ENCODE data around the gene KCNH2.

KCNH2 gene

DNA sequence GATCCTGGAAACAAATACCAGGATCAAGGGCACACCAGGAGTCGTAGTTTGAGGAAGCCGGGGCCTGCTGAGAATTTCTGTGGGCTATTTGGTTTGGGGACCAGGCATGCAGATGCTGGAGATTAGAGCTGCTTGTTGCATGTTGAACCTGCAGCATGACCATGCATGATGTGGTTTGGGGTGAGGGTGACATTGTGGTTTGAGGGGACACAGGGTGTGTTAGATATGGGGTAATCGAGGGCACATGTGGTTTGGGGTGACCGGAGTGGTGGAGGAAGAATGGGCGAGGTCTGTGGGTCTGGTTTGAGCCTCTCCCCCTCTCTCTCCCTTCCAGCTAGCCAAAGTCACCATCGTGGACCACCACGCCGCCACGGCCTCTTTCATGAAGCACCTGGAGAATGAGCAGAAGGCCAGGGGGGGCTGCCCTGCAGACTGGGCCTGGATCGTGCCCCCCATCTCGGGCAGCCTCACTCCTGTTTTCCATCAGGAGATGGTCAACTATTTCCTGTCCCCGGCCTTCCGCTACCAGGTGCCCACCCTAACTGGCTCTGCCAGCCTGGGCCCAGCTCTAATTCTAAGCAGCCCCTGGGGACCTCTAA lies 22.9 kb upstream of the KCNH2 start:
- H3K27ac ChIP-seq (ENCODE audit: low read depth, low read length), result no peak overlapping the region
- no peaks in the 10 kb centered on the region for H3K36me3 ChIP-seq (ENCODE audit: insufficient read depth, low read length)
- no peak overlapping the region for H3K9ac ChIP-seq (ENCODE audit: low read length)
- no peaks in the 10 kb centered on the region for H3K4me1 ChIP-seq (ENCODE audit: insufficient read depth, low read length)
- H3K4me3 ChIP-seq (ENCODE audit: low read depth in 1 of 2, low read length in 2 of 2), result no peak overlapping the region
- peaks cover 0 to 4% of the 10 kb centered on the region in 2 donors for H3K27me3 ChIP-seq (ENCODE audit: control insufficient read depth in 1 of 2, insufficient read depth in 2 of 2, low read length in 2 of 2)
- H3K9me3 ChIP-seq (ENCODE audit: low read length), result no peaks in the 10 kb centered on the region

GRCh38 chr7:150999497-151000230 lies 21.5 kb upstream of the KCNH2 start:
- no peak overlapping the region for H3K9ac ChIP-seq (ENCODE audit: low read length)
- H3K36me3 ChIP-seq (ENCODE audit: insufficient read depth, low read length), result no peaks in the 10 kb centered on the region
- H3K4me3 ChIP-seq (ENCODE audit: low read depth in 1 of 2, low read length in 2 of 2), result no peak overlapping the region
- no peak overlapping the region for H3K27ac ChIP-seq (ENCODE audit: low read depth, low read length)
- no peaks in the 10 kb centered on the region for H3K9me3 ChIP-seq (ENCODE audit: low read length)
- peaks cover 0 to 4% of the 10 kb centered on the region in 2 donors for H3K27me3 ChIP-seq (ENCODE audit: control insufficient read depth in 1 of 2, insufficient read depth in 2 of 2, low read length in 2 of 2)
- no peaks in the 10 kb centered on the region for H3K4me1 ChIP-seq (ENCODE audit: insufficient read depth, low read length)

DNA sequence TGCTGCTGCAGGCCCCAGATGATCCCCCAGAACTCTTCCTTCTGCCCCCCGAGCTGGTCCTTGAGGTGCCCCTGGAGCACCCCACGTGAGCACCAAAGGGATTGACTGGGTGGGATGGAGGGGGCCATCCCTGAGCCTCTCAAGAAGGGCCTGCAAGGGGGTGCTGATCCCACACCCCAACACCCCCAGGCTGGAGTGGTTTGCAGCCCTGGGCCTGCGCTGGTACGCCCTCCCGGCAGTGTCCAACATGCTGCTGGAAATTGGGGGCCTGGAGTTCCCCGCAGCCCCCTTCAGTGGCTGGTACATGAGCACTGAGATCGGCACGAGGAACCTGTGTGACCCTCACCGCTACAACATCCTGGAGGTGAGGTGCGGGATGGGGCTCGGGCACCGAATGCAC lies 20.9 kb upstream of the KCNH2 start:
- Histone ChIP-seq H3K27me3 (ENCODE audit: control insufficient read depth in 1 of 2, insufficient read depth in 2 of 2, low read length in 2 of 2) (peaks cover 0 to 4% of the 10 kb centered on the region in 2 donors), H3K9ac (ENCODE audit: low read length) (no peak overlapping the region), H3K4me1 (ENCODE audit: insufficient read depth, low read length) (no peaks in the 10 kb centered on the region), H3K36me3 (ENCODE audit: insufficient read depth, low read length) (no peaks in the 10 kb centered on the region), H3K4me3 (ENCODE audit: low read depth in 1 of 2, low read length in 2 of 2) (no peak overlapping the region), H3K9me3 (ENCODE audit: low read length) (no peaks in the 10 kb centered on the region), H3K27ac (ENCODE audit: low read depth, low read length) (no peak overlapping the region)

GRCh38 chr7:150998341-150998740 lies 20.2 kb upstream of the KCNH2 start:
- no peak overlapping the region for H3K27ac ChIP-seq (ENCODE audit: low read depth, low read length)
- no peak overlapping the region for H3K4me3 ChIP-seq (ENCODE audit: low read depth in 1 of 2, low read length in 2 of 2)
- no peak overlapping the region for H3K9ac ChIP-seq (ENCODE audit: low read length)
- H3K27me3 ChIP-seq (ENCODE audit: control insufficient read depth in 1 of 2, insufficient read depth in 2 of 2, low read length in 2 of 2), result peaks cover 0 to 4% of the 10 kb centered on the region in 2 donors
- H3K9me3 ChIP-seq (ENCODE audit: low read length), result no peaks in the 10 kb centered on the region
- H3K4me1 ChIP-seq (ENCODE audit: insufficient read depth, low read length), result no peaks in the 10 kb centered on the region
- H3K36me3 ChIP-seq (ENCODE audit: insufficient read depth, low read length), result no peaks in the 10 kb centered on the region

DNA sequence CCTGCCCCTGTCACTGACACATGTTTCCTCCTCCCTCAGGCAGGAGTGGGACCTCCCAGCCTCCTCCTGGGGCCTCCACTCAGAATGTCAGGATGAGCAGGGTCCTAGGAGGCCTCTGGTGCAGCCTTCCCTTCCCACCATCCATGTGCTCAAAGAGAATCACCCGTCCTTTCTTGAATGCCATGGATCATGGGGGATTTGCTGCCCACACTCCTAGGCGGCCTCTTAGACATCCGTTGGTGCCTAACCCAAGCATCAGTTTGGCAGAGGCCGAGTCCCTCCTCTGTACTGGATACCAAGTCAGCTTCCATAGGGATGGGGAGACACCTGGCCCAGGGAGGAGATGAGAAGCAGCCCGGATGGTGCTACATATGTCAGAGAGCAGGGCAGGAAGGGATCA lies 19.7 kb upstream of the KCNH2 start:
- no peak overlapping the region for H3K9ac ChIP-seq (ENCODE audit: low read length)
- no peak overlapping the region for H3K27ac ChIP-seq (ENCODE audit: low read depth, low read length)
- H3K9me3 ChIP-seq (ENCODE audit: low read length), result no peaks in the 10 kb centered on the region
- no peaks in the 10 kb centered on the region for H3K4me1 ChIP-seq (ENCODE audit: insufficient read depth, low read length)
- H3K4me3 ChIP-seq (ENCODE audit: low read depth in 1 of 2, low read length in 2 of 2), result no peak overlapping the region
- peaks cover 0 to 4% of the 10 kb centered on the region in 2 donors for H3K27me3 ChIP-seq (ENCODE audit: control insufficient read depth in 1 of 2, insufficient read depth in 2 of 2, low read length in 2 of 2)
- H3K36me3 ChIP-seq (ENCODE audit: insufficient read depth, low read length), result no peaks in the 10 kb centered on the region

DNA sequence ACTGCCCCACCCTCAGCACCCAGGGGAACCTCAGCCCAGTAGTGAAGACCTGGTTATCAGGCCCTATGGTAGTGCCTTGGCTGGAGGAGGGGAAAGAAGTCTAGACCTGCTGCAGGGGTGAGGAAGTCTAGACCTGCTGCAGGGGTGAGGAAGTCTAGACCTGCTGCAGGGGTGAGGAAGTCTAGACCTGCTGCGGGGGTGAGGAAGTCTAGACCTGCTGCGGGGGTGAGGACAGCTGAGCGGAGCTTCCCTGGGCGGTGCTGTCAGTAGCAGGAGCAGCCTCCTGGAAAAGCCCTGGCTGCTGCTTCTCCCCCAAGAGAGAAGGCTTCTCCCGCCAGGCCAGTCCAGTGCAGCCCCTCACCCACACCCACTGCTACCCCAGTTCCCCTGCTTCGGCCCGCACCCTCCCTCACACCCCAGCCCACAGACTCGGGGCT lies 19.0 kb upstream of the KCNH2 start:
- Histone ChIP-seq H3K4me1 (ENCODE audit: insufficient read depth, low read length) (no peaks in the 10 kb centered on the region), H3K27ac (ENCODE audit: low read depth, low read length) (no peak overlapping the region), H3K36me3 (ENCODE audit: insufficient read depth, low read length) (no peaks in the 10 kb centered on the region), H3K4me3 (ENCODE audit: low read depth in 1 of 2, low read length in 2 of 2) (no peak overlapping the region), H3K9me3 (ENCODE audit: low read length) (no peaks in the 10 kb centered on the region), H3K9ac (ENCODE audit: low read length) (no peak overlapping the region), H3K27me3 (ENCODE audit: control insufficient read depth in 1 of 2, insufficient read depth in 2 of 2, low read length in 2 of 2) (peaks cover 0 to 4% of the 10 kb centered on the region in 2 donors)

GRCh38 chr7:150996376-150997074 lies 18.4 kb upstream of the KCNH2 start:
- no peaks in the 10 kb centered on the region for H3K36me3 ChIP-seq (ENCODE audit: insufficient read depth, low read length)
- no peaks in the 10 kb centered on the region for H3K4me1 ChIP-seq (ENCODE audit: insufficient read depth, low read length)
- no peak overlapping the region for H3K27ac ChIP-seq (ENCODE audit: low read depth, low read length)
- no peak overlapping the region for H3K4me3 ChIP-seq (ENCODE audit: low read depth in 1 of 2, low read length in 2 of 2)
- H3K27me3 ChIP-seq (ENCODE audit: control insufficient read depth in 1 of 2, insufficient read depth in 2 of 2, low read length in 2 of 2), result peaks cover 0 to 4% of the 10 kb centered on the region in 2 donors
- no peaks in the 10 kb centered on the region for H3K9me3 ChIP-seq (ENCODE audit: low read length)
- H3K9ac ChIP-seq (ENCODE audit: low read length), result no peak overlapping the region

GRCh38 chr7:150994838-150995510 lies 16.9 kb upstream of the KCNH2 start:
- H3K9me3 ChIP-seq (ENCODE audit: low read length), result no peaks in the 10 kb centered on the region
- no peaks in the 10 kb centered on the region for H3K36me3 ChIP-seq (ENCODE audit: insufficient read depth, low read length)
- H3K4me3 ChIP-seq (ENCODE audit: low read depth in 1 of 2, low read length in 2 of 2), result no peak overlapping the region
- no peak overlapping the region for H3K27ac ChIP-seq (ENCODE audit: low read depth, low read length)
- no peaks in the 10 kb centered on the region for H3K4me1 ChIP-seq (ENCODE audit: insufficient read depth, low read length)
- H3K27me3 ChIP-seq (ENCODE audit: control insufficient read depth in 1 of 2, insufficient read depth in 2 of 2, low read length in 2 of 2), result peaks cover 0 to 4% of the 10 kb centered on the region in 2 donors
- no peak overlapping the region for H3K9ac ChIP-seq (ENCODE audit: low read length)

DNA sequence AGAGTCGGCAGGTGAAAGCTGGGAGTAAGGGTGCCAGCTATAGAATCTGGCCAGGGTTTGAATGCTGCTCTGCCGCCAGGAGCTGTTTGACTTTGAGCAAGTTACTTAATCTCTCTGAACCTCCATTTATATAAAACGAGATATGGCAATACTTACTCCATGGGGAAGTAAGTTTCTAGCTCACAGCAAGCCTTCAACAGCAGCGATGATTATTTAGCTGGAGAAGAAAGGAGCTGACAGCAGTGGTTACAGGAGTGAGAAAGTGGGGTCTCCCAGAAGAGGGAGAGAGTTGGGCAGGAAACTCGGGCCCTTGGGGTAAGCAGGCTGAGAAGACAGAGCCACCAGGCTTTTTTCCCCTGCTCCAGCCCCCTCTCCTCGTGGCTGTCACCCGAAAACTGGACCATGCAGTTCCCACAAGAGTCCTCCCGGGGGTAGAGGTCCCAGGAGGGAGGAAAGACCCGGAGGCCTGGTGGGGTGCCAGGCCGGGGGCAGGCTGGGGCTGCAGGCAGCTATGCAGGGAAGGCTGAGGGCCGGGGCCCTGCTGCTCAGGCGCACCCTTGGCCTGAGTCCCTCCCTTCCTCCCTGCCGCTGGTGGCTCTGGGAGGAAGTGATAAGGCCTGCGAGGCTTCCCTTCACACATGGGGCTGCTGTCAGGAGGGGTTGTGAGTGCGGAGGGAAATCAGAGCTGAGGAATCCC lies 16.2 kb upstream of the KCNH2 start:
- Histone ChIP-seq H3K27ac (ENCODE audit: low read depth, low read length) (no peak overlapping the region), H3K4me3 (ENCODE audit: low read depth in 1 of 2, low read length in 2 of 2) (no peak overlapping the region), H3K4me1 (ENCODE audit: insufficient read depth, low read length) (peaks cover 3% of the 10 kb centered on the region), H3K9me3 (ENCODE audit: low read length) (no peaks in the 10 kb centered on the region), H3K9ac (ENCODE audit: low read length) (no peak overlapping the region), H3K27me3 (ENCODE audit: control insufficient read depth in 1 of 2, insufficient read depth in 2 of 2, low read length in 2 of 2) (peaks cover 0 to 4% of the 10 kb centered on the region in 2 donors), H3K36me3 (ENCODE audit: insufficient read depth, low read length) (no peaks in the 10 kb centered on the region)

GRCh38 chr7:150993511-150993910 lies 15.4 kb upstream of the KCNH2 start:
- H3K4me3 ChIP-seq (ENCODE audit: low read depth in 1 of 2, low read length in 2 of 2), result no peak overlapping the region
- no peak overlapping the region for H3K27ac ChIP-seq (ENCODE audit: low read depth, low read length)
- H3K4me1 ChIP-seq (ENCODE audit: insufficient read depth, low read length), result peaks cover 11% of the 10 kb centered on the region
- no peaks in the 10 kb centered on the region for H3K9me3 ChIP-seq (ENCODE audit: low read length)
- no peaks in the 10 kb centered on the region for H3K36me3 ChIP-seq (ENCODE audit: insufficient read depth, low read length)
- H3K27me3 ChIP-seq (ENCODE audit: control insufficient read depth in 1 of 2, insufficient read depth in 2 of 2, low read length in 2 of 2), result peaks cover 0 to 4% of the 10 kb centered on the region in 2 donors
- no peak overlapping the region for H3K9ac ChIP-seq (ENCODE audit: low read length)

GRCh38 chr7:150992833-150993302 lies 14.7 kb upstream of the KCNH2 start:
- Histone ChIP-seq H3K4me3 (ENCODE audit: low read depth in 1 of 2, low read length in 2 of 2) (no peak overlapping the region), H3K9me3 (ENCODE audit: low read length) (no peaks in the 10 kb centered on the region), H3K27me3 (ENCODE audit: control insufficient read depth in 1 of 2, insufficient read depth in 2 of 2, low read length in 2 of 2) (peaks cover 0 to 4% of the 10 kb centered on the region in 2 donors), H3K27ac (ENCODE audit: low read depth, low read length) (no peak overlapping the region), H3K36me3 (ENCODE audit: insufficient read depth, low read length) (no peaks in the 10 kb centered on the region), H3K4me1 (ENCODE audit: insufficient read depth, low read length) (peaks cover 17% of the 10 kb centered on the region), H3K9ac (ENCODE audit: low read length) (no peak overlapping the region)
